ENCODE results near the gene TSPAN7.

GRCh38 chrX:38646129-38646528 lies 84.8 kb downstream of the TSPAN7 start:
- TF ChIP-seq CTCF (conservative IDR thresholded peaks at IDR 0.05 in 1 of 2, IDR thresholded peaks at IDR 0.05 in 1 of 2; ENCODE audit: low read depth in 1 of 2, low read length in 2 of 2) (no peak), EZH2 (IDR thresholded peaks at IDR 0.05; ENCODE audit: low read length, missing control alignments) (no peak)
